RKO (cell line): ENCODE results near the gene COX4I1.

Experiments
- DNase-seq: peaks from one replicate; pipeline ENCODE4 v3.0.0-alpha.2; 2016; ENCODE audit warnings: low spot score

COX4I1 gene

DNA sequence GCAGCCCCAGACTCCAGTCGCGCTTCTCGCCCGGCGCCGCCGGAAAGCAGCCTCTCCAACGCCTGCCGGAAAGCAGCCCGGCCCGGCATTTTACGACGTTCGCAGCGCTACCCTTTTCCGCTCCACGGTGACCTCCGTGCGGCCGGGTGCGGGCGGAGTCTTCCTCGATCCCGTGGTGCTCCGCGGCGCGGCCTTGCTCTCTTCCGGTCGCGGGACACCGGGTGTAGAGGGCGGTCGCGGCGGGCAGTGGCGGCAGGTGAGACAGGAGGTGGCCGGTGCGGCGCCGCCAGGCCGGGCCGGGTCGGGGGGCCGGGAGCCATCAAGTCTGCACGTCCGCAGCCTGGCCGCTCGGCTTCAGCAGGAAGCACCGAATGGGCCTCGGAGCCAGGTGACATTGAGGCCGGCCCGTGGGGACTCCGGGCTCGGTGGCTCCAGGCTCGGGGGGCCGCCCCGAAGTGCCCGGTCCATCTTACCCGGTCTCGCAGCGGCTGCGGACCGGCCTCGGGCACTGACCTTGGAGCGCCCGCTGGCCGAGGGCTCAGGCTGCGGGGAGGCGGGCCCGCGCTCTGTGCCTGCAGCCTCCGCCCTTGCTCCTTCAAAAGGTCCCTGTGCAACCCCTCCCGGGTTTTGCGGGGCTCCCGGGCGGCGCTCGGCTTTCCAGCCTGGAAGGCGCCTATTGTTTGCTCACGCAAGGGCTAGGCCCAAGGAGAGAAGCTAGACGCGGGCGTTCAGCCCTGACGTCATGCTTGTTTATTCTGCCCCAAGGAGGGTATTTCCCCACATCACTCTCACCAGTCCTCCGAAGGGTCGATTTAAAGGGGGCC, at the start of gene COX4I1, which contains the start of gene EMC8:
TSS of gene COX4I1 (plus strand) at position 199 of the 824 bp plus-strand sequence. CDS start 1,511 bp downstream, outside the sequence.
TSS of gene EMC8 (minus strand) at position 48 of the 824 bp plus-strand sequence. CDS start 249 bp downstream, outside the sequence.
- DNase-seq: peak; percentile 93

- no peak for DNase-seq
Measured at GRCh38 chr16:85749771-85750145, 49.7 kb upstream of the COX4I1 start.

- DNase-seq: peak; percentile 84
Measured at GRCh38 chr16:85750146-85750826, 49.2 kb upstream of the COX4I1 start.

DNA sequence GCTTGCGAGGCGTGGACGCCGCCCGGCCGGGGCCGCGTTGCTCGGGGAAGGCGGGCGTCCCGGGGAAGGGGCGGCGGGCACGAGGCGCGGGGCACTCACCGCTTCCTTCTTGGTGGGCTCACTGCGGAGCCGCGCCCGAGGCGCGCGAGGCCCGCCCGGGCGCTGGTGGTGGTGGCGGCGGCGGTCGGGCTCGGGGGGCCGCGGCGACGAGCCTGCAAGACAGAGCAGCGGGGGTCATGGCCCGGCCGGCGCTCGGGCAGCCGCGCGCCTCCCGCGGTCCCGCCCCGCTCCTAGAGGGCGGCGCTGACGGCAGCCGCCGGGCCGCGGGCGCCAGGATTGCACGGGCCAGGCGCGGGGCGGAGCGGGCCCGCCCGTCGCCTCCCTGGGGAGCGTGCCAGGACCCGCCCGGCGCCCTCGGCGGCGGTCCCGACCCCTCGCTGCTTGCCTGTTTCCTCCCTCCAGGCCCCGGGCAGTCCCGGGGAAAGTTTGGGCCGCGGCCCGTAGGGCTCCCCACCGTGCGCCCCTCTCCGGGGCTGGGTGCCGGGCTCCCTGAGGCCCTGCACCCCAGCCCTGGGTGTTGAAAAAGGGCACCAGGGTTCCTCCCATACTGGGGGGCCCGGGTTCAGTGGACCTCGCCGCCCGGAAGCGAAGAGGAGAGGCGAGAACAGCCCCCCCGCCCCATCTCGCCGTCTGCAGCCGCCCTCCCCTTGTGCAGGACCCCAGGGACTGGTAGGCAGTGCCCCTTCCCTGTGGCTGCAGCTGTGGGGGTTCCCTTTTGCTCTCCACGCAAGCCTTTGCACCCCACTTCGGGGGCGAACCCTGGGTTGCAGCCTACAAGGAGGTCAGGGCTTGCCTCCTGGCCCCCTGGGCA, 48.4 kb upstream of the COX4I1 start, which contains the start of gene C16orf74:
TSS of gene C16orf74 (minus strand) at position 270 of the 871 bp plus-strand sequence. CDS start 15,879 bp downstream, outside the sequence.
- DNase-seq: peak; percentile 66

GRCh38 chr16:85751698-85752501, 47.6 kb upstream of the COX4I1 start:
- DNase-seq: peak; percentile 96

DNA sequence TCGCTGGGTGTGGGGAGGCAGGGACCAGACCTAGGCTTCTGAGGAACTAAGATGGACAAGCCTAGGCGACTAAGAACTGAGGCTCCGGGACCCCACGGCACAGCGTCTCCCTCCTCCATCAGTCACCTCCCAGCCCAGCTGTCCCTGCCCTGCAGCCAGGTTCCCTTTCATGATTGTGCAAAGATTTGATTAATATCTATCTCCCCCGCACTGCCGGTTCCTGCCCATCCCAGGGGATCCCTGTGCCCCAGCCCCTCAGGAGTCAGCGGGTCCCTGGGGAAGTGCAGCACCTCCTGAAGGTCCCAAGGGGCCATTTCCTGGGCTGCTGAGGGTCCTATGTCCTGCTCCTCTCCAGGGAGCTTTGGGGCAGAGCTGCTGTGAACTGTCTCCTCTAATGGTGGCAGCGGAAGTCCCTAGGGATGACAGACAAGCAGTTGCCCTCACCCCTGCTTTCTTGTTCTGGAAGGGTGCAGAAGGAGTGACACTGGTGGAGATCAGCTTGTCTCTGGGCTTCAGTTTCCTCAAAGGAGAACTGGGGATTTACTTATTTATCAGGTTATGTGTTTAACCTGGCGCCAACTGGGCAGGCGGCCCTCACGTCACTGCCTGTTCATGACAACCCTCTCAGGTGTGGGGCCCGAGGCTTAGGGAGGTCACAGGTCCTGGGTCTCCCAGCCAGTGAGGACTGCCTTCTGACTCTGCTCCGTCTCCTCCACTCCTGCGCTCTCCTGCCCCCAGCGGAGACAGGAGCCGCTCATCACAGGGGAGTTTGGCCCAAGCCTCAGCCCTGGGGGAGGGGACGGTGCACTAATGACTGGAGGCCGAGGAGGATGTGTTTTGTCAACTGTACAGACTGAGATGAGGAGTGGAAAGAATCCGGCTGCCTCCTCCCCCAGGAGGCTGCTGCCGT, 46.7 kb upstream of the COX4I1 start:
- no peak for DNase-seq

DNA sequence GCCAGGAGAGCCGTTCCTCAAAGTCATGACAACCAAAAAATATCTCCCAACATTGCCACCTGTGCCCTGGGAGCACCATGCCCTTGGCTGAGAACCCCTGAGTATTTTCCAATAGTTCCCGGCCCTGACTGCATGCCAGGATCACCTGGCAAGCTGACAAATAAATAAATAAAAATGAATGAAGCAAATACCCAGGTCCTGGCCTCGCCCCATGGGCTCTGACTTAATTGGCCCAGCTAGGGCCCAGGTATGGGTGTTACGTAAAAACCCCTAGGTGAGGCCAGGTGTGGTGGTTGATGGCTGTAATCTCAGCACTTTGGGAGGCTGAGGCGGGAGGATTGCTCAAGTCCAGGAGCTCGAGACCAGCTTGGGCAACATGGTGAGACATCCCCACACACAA, 45.9 kb upstream of the COX4I1 start:
- DNase-seq: no peak

- DNase-seq: no peak
Measured at GRCh38 chr16:85753976-85754375, 45.5 kb upstream of the COX4I1 start.

DNA sequence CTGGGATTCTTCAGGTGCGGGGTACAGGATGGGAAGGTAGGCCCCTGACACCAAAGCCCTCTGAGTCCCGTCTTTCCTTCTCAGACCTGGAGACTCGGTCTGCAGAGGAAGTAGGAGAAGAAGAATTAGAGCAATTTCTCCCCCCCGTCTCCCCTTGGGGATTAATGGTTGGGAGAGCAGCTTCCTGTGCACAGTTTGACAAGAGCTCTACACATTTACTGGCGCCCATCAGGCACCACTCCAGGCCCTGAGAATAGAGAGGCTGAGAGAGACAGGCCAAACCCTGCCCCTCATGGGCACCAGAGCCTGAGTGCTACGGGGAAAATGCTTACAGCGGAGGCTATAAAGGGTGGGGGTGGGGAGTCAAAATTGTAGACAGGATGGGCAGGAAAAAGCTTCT, 45.1 kb upstream of the COX4I1 start:
- no peak for DNase-seq

DNA sequence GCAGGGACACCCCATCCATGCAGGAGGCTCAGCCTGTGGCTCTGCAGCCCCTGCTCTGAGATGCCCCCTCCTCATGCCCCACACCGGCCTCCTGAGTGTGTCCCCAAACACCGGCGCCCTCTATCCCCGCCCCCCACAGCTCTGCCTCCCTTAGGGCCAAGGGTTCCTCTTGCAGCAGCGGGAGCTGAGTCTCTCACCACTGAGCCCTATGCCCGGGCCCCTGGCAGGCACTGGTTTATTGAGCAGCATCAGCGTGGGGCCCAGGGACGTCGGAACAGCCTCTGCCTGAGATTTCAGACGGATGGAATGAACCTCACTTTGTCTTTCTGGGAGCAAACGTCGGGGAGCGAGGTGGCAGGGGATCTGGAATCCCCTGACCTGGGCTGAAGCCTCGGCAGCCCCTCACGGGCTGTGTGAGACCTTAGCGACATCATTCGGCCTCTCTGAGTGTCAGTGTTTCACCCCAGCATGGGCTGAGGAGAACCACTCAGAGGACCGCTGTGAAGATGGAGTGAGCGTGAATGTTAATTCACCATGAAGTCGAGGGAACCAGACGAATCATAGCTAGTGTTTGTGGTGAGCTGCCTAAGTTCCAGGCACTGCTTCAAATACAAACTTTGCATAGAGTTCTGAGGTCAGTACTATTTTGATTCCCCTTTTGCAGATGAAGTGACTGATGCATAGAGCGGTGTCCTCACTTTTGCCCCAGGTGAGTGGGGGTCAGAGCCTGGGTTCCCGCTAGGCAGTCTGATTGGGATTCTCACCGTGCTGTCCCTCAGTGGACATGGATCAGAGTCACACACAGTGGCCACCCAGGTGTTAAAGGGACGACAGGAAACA, 43.3 kb upstream of the COX4I1 start:
- DNase-seq: no peak

DNA sequence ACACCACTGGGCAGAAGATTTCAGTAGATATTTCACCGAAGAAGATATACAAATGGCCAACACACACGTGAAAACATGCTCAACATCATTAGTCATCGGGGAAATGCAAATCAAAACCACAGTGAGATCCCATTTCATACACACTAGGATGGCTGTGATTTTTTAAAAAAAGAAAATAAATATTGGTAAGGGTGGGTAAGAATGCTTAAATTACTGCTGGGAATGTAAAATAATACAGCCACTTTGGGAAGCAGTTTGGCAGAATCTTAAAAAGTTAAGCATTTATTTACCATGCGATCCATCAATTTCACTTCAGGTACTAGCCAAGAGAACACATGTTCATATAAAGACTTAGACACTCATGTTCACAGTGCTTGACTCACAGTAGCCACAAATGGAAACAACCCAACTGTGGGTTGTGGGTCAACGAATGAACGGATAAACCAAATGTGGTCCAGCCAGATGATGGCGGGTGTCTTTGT, 42.1 kb upstream of the COX4I1 start:
- DNase-seq: no peak

DNA sequence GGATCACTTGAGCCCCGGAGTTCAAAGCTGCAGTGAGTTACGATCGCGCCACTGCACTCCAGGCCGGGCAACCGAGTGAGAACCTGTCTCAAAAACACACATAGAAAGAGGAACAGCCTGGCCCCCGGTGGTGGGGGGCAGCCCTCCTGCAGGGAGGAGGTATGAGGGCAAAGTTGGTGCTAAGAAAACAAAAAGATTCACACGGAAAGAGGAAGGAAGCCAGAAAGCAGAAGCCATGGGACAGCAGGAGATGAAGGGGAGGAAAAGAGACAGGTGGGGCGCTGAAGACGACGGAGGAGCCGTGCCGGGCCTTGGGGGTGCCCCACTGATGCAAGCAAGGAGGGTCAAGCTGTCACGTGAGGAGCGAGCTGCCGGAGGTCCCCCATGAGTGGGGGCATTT, 40.4 kb upstream of the COX4I1 start:
- DNase-seq: no peak

- peak; percentile 32 for DNase-seq
Measured at GRCh38 chr16:85759631-85760419, 39.7 kb upstream of the COX4I1 start.

DNA sequence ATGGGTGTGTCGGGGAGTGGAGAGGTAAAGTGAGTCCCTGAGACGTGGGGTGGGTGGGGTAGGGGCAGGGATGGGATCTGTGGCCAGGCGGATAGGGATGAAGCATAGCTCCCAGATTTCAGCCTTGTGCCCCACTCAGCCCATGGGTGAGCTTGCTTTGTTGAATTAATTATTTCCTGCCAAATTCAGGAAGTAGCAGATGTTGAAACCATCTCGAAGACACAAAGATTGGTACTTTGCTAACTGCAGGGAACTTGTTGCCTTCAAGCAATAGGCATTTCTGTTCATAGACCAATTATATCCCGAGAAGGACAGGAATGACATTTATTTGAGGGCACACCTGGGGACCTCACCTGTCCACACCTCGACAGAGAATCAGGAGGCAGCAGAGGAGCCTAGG, 37.6 kb upstream of the COX4I1 start:
- no peak for DNase-seq

DNA sequence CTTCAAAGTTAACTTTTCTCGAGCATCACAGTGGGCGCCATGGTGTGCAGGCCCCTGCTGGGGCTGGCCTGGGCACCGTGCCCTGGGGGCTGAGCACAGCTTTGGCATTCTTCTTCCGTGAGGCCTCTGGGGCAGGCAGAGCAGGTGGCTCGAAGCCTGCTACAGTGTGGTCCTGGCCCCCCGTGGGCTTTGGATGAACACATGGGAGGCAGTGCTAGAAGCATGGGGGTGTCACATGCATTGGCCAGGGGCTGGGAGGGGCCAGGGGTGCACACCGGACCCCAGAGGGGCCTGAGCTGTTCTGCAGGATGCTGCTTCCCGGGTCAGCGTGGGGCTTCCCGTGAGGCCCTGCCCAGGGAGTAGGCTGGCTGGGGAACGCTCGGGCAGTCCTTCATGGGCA, 36.5 kb upstream of the COX4I1 start:
- no peak for DNase-seq

- no peak for DNase-seq
Measured at GRCh38 chr16:85763616-85764015, 35.9 kb upstream of the COX4I1 start.

- DNase-seq: no peak
Measured at GRCh38 chr16:85765211-85765610, 34.3 kb upstream of the COX4I1 start.

DNA sequence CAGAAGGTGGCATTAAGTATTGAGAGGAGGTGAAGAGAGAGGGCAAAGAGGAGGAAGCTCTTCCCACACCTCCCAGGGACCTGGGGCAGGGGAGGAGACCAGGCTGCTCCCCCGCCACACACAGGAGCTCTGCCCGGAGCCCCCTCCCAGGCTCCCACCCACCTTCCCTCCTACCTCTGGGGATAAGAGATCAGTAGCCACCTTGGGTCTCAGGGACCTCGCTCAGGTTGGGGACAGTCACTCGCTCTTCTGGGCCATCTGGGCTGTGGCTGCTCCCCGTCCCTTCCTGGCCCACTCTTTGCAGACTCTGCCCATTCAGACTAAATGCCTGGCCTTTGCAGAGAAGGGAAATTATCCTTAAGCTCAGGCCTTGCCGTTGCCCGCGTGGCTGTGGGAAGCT, 33.7 kb upstream of the COX4I1 start:
- DNase-seq: no peak
